ENCODE measurements around the gene IKZF4. TPM values are rescaled to one million over a fixed set of nuclear protein-coding genes. Genes with fewer than 3 reads are reported as not detected.

Gene IKZF4
- total RNA-seq, 1 donor from 2014 or later: 6.9 TPM

GRCh38 chr12:56061982-56062381 is 41.1 kb downstream of the IKZF4 start:
- Mint-ChIP-seq H3K27me3 (ENCODE audit: low read depth, unreplicated experiment) (peaks cover 1% of the 10 kb centered on the region), H3K36me3 (ENCODE audit: low read depth, unreplicated experiment) (no peaks in the 10 kb centered on the region), H3K4me1 (ENCODE audit: low read depth, unreplicated experiment) (peaks cover 2% of the 10 kb centered on the region), H3K4me3 (ENCODE audit: unreplicated experiment) (peak overlapping the region; percentile 34), H3K27ac (ENCODE audit: unreplicated experiment) (no peak overlapping the region), H3K9me3 (ENCODE audit: unreplicated experiment) (no peaks in the 10 kb centered on the region)
- FAIRE-seq: no peak
- Histone ChIP-seq H3K9me3 (ENCODE audit: insufficient read depth, low read depth, low read length) (no peaks in the 10 kb centered on the region), H3K4me2 (ENCODE audit: low read length) (no peak overlapping the region), H3K36me3 (ENCODE audit: insufficient read depth, low read length) (no peaks in the 10 kb centered on the region), H3K9ac (ENCODE audit: low read length) (no peak overlapping the region), H2AFZ (ENCODE audit: low read depth, low read length) (no peak overlapping the region), H3K4me1 (ENCODE audit: insufficient read depth, low read length) (peaks cover 5% of the 10 kb centered on the region), H3K79me2 (ENCODE audit: insufficient read depth, low read length) (no peaks in the 10 kb centered on the region), H3K27ac (ENCODE audit: low read depth, low read length) (no peak overlapping the region), H3K4me3 (ENCODE audit: insufficient read depth, low read depth, low read length) (no peak overlapping the region), H4K20me1 (ENCODE audit: insufficient read depth, low read length) (no peaks in the 10 kb centered on the region), H3K27me3 (ENCODE audit: insufficient read depth, low read length) (no peaks in the 10 kb centered on the region)
- TF ChIP-seq, protein P1, sequence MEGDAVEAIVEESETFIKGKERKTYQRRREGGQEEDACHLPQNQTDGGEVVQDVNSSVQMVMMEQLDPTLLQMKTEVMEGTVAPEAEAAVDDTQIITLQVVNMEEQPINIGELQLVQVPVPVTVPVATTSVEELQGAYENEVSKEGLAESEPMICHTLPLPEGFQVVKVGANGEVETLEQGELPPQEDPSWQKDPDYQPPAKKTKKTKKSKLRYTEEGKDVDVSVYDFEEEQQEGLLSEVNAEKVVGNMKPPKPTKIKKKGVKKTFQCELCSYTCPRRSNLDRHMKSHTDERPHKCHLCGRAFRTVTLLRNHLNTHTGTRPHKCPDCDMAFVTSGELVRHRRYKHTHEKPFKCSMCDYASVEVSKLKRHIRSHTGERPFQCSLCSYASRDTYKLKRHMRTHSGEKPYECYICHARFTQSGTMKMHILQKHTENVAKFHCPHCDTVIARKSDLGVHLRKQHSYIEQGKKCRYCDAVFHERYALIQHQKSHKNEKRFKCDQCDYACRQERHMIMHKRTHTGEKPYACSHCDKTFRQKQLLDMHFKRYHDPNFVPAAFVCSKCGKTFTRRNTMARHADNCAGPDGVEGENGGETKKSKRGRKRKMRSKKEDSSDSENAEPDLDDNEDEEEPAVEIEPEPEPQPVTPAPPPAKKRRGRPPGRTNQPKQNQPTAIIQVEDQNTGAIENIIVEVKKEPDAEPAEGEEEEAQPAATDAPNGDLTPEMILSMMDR (IDR thresholded peaks at IDR 0.05; ENCODE audit: insufficient read depth, low read depth, low read length): no peak
- no peak for TF ChIP-seq EZH2 (IDR thresholded peaks at IDR 0.05; ENCODE audit: insufficient read depth, low read length)
- no peak for DNase-seq (ENCODE audit: low read depth)

- H3K9me3 Mint-ChIP-seq (ENCODE audit: unreplicated experiment): no peaks in the 10 kb centered on the region
- TF ChIP-seq, protein P1 (IDR thresholded peaks at IDR 0.05; ENCODE audit: insufficient read depth, low read depth, low read length): no peak
- TF ChIP-seq EZH2 (IDR thresholded peaks at IDR 0.05; ENCODE audit: insufficient read depth, low read length): no peak
- no peak overlapping the region for H3K4me3 ChIP-seq (ENCODE audit: insufficient read depth, low read depth, low read length)
- no peaks in the 10 kb centered on the region for H3K36me3 Mint-ChIP-seq (ENCODE audit: low read depth, unreplicated experiment)
- FAIRE-seq (no peak), DNase-seq (ENCODE audit: low read depth) (no peak)
- peaks cover 2% of the 10 kb centered on the region for H3K27me3 Mint-ChIP-seq (ENCODE audit: low read depth, unreplicated experiment)
- H3K4me2 ChIP-seq (ENCODE audit: low read length): peak overlapping the region; percentile 25
- peak overlapping the region; percentile 25 for H3K27ac ChIP-seq (ENCODE audit: low read depth, low read length)
- no peaks in the 10 kb centered on the region for H3K79me2 ChIP-seq (ENCODE audit: insufficient read depth, low read length)
- no peaks in the 10 kb centered on the region for H3K27me3 ChIP-seq (ENCODE audit: insufficient read depth, low read length)
- no peaks in the 10 kb centered on the region for H4K20me1 ChIP-seq (ENCODE audit: insufficient read depth, low read length)
- peak overlapping the region; percentile 36 for H3K27ac Mint-ChIP-seq (ENCODE audit: unreplicated experiment)
- no peaks in the 10 kb centered on the region for H3K36me3 ChIP-seq (ENCODE audit: insufficient read depth, low read length)
- no peak overlapping the region for H3K4me3 Mint-ChIP-seq (ENCODE audit: unreplicated experiment)
- H3K4me1 Mint-ChIP-seq (ENCODE audit: low read depth, unreplicated experiment): peaks cover 2% of the 10 kb centered on the region
- H3K9ac ChIP-seq (ENCODE audit: low read length): no peak overlapping the region
- peaks cover 5% of the 10 kb centered on the region for H3K4me1 ChIP-seq (ENCODE audit: insufficient read depth, low read length)
- no peak overlapping the region for H2AFZ ChIP-seq (ENCODE audit: low read depth, low read length)
- H3K9me3 ChIP-seq (ENCODE audit: insufficient read depth, low read depth, low read length): no peaks in the 10 kb centered on the region
These were observed 42.2 kb downstream of the IKZF4 start for GRCh38 chr12:56062996-56063395.

DNA sequence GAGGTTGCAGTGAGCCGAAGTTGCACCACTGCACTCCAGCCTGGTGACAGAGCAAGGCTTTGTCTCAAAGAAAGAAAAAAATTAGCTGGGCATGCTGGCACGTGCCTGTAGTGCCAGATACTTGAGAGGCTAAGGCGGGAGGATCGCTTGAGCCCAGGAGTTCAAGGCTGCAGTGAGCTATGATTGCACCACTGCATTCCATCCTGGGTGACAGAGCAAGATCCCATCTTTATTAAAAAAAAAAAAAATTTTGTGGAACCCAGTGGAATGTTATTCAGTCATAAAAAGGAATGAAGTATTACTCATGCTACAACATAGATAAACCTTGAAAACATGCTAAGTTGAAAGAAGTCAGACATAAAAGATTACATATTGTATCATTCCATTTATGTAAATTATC is 50.8 kb downstream of the IKZF4 start:
- no peaks in the 10 kb centered on the region for H3K36me3 ChIP-seq (ENCODE audit: insufficient read depth, low read length)
- H3K9me3 ChIP-seq (ENCODE audit: insufficient read depth, low read depth, low read length): no peaks in the 10 kb centered on the region
- peaks cover 4% of the 10 kb centered on the region for H3K27me3 Mint-ChIP-seq (ENCODE audit: low read depth, unreplicated experiment)
- no peak for FAIRE-seq
- H3K4me2 ChIP-seq (ENCODE audit: low read length): no peak overlapping the region
- no peak overlapping the region for H2AFZ ChIP-seq (ENCODE audit: low read depth, low read length)
- H3K4me3 ChIP-seq (ENCODE audit: insufficient read depth, low read depth, low read length): no peak overlapping the region
- no peak overlapping the region for H3K4me3 Mint-ChIP-seq (ENCODE audit: unreplicated experiment)
- no peaks in the 10 kb centered on the region for H3K79me2 ChIP-seq (ENCODE audit: insufficient read depth, low read length)
- H3K4me1 ChIP-seq (ENCODE audit: insufficient read depth, low read length): no peaks in the 10 kb centered on the region
- H3K4me1 Mint-ChIP-seq (ENCODE audit: low read depth, unreplicated experiment): peaks cover 3% of the 10 kb centered on the region
- no peaks in the 10 kb centered on the region for H4K20me1 ChIP-seq (ENCODE audit: insufficient read depth, low read length)
- no peak for TF ChIP-seq EZH2 (IDR thresholded peaks at IDR 0.05; ENCODE audit: insufficient read depth, low read length)
- TF ChIP-seq, protein P1 (IDR thresholded peaks at IDR 0.05; ENCODE audit: insufficient read depth, low read depth, low read length): no peak
- H3K9me3 Mint-ChIP-seq (ENCODE audit: unreplicated experiment): no peaks in the 10 kb centered on the region
- H3K27ac ChIP-seq (ENCODE audit: low read depth, low read length): no peak overlapping the region
- no peak overlapping the region for H3K27ac Mint-ChIP-seq (ENCODE audit: unreplicated experiment)
- DNase-seq (ENCODE audit: low read depth): peak; percentile 16
- no peaks in the 10 kb centered on the region for H3K36me3 Mint-ChIP-seq (ENCODE audit: low read depth, unreplicated experiment)
- no peak overlapping the region for H3K9ac ChIP-seq (ENCODE audit: low read length)
- no peaks in the 10 kb centered on the region for H3K27me3 ChIP-seq (ENCODE audit: insufficient read depth, low read length)

Measured in astrocyte (in vitro differentiated cells and primary cell).